ENCODE data around the gene SLC2A6.

The SLC2A6 gene

DNA sequence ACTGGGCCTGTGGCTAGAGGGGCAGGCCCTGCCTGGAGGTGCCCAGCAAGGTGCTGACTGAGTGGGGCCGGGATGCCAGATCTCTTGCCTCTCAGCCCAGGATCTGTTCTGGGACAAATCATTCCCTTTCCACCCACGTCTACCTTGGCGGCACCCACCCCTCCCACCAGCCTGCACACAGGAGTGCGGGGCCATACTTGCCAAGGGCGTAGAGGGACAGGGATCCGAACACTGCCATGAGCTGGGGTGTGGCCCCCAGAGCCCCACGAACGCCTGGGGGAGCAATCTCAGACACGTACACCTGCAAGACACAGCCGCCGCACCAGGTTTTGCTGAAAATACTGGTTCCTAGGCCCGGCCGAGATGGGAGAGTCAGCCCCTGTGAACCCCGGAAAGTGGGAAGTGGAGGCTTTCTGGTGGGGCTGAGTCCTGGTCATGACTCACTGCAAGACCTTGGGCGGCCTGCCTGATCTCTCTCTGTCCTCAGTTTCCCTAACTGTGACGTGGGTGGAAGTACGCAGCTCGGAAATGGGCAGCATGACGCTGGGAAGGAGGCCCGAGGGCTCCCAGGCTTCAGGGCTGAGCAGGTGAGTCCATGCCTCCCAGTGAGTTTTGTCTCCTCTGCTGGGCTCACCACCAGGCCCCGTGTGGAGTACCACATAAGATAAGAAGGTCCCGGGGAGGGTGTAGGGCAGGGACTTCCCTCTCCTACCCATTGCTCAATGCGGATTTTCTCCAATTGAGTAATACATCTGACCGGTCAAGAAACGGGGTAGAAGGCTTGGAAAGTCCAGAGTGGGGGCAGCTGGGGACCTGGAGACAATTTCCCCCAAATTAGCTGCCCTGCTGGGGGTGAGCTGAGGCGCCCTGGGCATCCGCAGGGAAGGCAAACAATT, 2.6 kb downstream of the SLC2A6 start:
- DNase-seq: no peak

- no peak for DNase-seq
Observed at GRCh38 chr9:133475292-133476012, 3.4 kb downstream of the SLC2A6 start.

- DNase-seq: no peak
Observed at GRCh38 chr9:133474853-133475252, 4.0 kb downstream of the SLC2A6 start.

DNA sequence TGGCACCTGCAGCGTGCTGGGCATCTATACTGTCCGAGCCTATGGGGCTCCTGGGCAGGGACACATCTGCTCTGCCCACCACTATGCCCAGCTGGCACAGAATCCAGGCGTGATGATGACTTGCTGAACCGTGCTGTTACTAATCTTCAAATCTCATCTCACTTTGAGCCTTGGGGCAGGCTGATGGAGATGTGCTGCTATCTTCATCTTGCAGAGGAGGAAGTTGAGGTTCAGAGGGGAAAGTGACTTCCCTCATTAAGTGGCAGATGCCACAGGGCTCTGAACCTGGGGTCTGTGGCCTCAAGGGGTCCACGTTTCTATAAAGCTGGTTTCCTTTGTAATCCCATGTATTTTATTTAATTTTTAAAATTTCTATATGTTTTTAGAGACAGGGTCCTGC, 4.7 kb downstream of the SLC2A6 start:
- DNase-seq: no peak

DNA sequence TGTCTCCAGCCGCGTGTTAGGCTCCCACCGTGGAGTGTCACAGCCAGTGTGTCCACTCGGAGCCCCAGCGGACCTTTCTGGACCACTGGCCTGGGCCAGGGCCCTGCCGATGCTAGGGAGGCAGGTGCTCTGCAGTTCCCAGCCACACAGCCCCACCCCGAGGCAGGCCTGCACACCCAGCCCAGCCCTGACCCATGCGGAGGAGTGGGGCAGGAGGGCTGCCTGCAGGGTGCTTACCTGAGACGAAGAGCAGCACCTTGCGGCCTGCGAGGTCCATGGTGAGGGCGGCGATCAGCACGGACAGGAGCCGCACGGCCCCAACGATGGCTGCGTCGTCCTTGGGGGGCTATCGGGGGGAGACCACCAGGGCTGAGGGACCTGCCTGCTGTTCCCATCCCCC, 5.2 kb downstream of the SLC2A6 start:
- no peak for DNase-seq

- no peak for DNase-seq
Observed at GRCh38 chr9:133472753-133473378, 6.0 kb downstream of the SLC2A6 start.

DNA sequence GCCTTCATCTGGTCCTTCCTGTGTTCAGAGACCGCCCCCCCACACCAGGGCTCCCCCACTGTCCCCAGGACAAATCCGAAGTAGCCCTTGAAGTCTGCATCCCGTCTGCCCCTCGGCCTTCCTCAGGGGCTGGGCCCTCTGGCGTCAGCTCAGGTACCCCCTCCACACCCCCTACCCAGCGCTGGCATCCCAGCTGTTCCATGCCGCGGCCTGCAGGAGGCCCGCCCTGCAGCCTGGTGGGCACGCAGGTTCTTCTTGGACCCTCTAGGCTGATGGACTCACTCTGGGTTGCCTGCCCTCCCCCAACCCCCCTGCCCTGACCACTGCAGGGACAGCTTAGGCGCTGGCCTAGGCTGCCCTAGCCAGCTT, 6.6 kb downstream of the SLC2A6 start:
- DNase-seq: no peak

- DNase-seq: no peak
Observed at GRCh38 chr9:133471551-133472276, 7.2 kb downstream of the SLC2A6 start.

- no peak for DNase-seq
Observed at GRCh38 chr9:133470988-133471387, 7.9 kb downstream of the SLC2A6 start.

GRCh38 chr9:133470427-133470924, 8.4 kb downstream of the SLC2A6 start:
- DNase-seq: no peak

DNA sequence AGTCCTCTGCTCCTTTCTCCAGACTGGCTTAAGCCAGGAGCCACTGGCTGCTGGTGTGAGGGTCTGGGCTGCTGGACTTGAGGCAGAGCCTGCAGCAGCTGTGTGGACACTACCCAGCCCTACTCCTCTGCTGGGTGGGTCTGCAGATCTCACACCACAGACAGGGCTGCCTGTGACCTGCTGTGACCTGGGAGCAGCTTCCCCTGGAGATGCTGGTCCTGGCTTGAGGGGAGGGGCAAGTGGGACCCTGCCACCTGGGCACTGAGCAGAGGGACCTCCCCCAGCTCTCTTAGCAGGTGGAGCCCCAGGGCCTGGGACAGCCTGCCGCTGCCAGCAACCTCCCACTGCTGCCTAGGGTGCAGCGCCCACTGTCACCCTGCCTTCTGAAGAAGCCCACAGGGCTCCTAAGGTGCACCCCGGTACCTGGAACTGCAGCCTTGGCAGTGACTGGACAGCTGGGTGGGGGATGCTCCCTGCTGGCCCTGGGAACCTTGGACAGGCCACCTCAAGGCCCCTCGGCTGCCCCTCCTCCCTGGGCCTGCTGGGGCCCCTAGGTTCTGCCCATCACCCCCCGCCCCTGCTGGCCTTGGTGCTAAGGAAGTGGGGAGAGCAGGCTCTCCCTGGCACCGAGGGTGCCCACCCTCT, 10.0 kb downstream of the SLC2A6 start:
- no peak for DNase-seq

DNA sequence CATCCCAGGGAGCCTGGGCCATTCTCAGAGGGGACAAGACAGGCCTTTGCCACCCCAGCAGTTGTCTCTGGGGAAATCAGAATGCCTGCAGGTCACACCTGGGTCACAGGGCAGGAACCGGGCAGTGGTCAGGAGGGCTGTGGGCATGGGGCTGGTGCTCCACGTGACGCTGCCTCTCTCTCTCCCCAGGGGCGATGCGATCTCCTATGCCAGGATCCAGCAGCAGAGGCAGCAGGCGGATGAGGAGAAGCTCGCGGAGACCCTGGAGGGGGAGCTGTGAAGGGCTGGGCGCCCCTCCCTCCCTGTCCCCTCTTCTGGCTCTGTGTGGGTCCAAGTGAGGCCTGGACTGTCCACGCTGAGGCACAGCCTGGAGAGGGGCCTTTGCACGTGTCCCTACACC, 10.5 kb downstream of the SLC2A6 start:
- DNase-seq: no peak

- DNase-seq: no peak
Observed at GRCh38 chr9:133467101-133467500, 11.8 kb downstream of the SLC2A6 start.

DNA sequence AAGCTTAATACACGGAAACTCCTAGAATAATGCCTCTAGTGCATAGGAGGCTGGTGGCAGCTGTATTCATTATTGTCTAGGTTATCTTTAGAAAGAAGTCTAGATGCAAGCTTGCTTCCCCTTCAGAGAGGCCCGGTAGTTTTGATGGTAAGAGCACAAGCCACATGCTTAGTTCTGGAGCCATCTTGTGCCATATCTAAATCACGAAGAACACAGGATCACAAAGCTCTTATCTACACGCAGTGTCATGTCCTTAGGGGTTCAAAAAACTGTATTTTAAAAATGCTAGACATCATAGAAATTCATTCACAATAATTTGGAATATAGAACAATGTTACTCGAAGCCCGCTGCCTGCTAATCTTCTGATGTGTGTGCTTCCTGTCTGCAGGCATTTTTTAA, 12.9 kb downstream of the SLC2A6 start:
- no peak for DNase-seq

DNA sequence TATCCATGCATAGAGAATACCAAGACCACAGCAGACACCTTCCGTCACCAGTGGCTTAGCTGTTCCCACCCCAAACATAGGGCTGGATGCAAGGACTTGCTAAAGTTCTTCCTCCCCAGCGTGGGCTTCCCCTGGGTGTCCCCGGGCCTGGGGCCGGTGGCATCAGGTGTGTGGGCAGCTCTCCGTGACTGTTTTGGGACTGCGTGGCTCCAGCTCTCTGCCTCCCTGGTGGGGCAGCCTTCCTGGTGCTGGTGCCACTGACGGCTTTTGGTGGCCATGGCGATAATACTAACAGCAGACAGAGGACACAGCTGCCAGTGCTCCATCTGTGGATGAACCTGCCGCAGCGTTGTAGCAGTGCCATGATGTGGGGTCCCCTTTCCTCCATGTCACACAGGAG, 14.3 kb downstream of the SLC2A6 start:
- DNase-seq: no peak

- no peak for DNase-seq
Observed at GRCh38 chr9:133463864-133464615, 14.9 kb downstream of the SLC2A6 start.

DNA sequence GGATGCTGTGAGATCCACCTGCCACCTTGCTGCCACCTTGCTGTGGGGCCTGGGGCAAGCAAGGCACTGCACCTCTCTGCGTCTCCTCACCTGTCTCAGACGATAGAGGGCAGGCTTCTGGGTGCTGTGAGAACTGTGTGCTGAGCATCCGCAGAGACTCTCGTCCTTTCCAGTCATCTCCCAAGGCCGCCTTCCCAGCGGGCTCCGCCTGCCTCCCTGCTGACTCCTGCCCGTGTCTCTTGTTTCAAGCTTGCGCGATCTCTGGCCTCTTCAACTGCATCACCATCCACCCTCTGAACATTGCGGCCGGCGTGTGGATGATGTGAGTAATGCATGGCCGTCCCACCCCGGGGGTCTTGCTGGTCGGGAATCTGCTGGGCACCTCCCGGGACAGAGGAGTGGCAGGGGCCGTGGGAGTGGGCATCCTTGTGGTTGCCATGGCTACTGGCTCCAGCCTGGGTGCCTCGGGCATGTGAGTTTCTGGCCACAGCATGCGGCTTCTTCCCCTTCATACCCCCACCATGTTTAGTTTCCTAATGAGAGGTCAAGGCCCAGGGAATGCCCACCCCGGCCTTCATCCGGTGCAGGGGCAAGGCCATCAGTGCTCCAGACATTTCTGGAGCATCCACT, 15.6 kb downstream of the SLC2A6 start:
- no peak for DNase-seq

- no peak for DNase-seq
Observed at GRCh38 chr9:133461975-133462374, 16.9 kb downstream of the SLC2A6 start.

DNA sequence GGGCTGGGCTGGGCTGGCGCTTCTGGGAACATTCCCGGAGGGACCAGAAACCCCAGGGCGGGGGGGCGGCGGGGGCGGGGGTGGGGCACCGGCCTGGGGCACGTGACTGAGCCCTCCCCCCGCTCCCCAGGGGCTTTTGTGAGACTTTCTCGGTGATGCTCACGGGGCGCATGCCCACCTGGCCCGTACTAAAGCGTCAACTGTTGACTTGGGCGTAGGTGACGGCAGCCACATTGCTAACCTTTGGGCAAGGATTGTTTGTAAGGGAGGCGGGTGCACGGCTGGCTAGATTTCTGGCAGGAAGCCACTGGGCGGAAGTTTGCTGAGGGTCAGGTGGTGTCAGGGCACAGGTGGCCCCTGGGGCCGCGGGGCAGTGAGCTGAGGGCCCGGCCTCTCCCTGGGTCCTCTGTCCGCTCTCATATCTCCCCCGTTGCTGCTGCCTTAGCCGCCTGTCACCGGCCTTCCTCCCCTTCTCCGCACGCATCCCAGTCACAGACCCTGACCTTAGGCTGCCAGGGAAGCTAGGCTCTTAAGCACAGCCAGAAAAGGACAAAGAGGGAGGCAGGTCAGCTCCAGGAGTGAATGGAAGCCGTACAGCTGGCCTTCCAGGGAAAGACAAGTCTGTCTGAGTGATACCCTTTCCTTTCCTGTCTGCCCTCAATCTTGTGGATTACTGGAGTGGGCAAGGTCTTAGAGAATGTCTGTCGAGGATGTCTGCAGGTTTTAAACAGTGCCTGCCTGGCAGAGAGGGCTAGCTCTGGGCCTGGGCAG, 18.3 kb downstream of the SLC2A6 start:
- DNase-seq: no peak
